ENCODE results near the gene TFDP2.
A peak's percentile ranks its signal among the peaks of the same experiment; 100 is the strongest.

The TFDP2 gene

GRCh38 chr3:142148792-142149672 lies at the start of gene TFDP2:
Gene TFDP2, minus strand, starts transcription at chr3:142149544. Its CDS starts 47,795 bp downstream, at chr3:142101749.
- H3K4me3 ChIP-seq (replicated peaks in 1 of 2; ENCODE audit: low read depth in 2 of 2, low read length in 2 of 2), result peak within 1 kb of the TSS; percentile 64 to 72
- TF ChIP-seq CTCF (IDR thresholded peaks at IDR 0.05; ENCODE audit: low read depth, low read length), result no peak
- peak; percentile 81 to 90 for DNase-seq (ENCODE audit: low read depth in 2 of 2)

GRCh38 chr3:142188846-142189245 lies 39.5 kb upstream of the TFDP2 start:
- peak in 1 of 2 donors; percentile 44 for DNase-seq (ENCODE audit: low read depth in 2 of 2)
- no peak for TF ChIP-seq CTCF (IDR thresholded peaks at IDR 0.05; ENCODE audit: low read depth, low read length)
- H3K4me3 ChIP-seq (replicated peaks in 1 of 2; ENCODE audit: low read depth in 2 of 2, low read length in 2 of 2), result no peak overlapping the region

- peak; percentile 60 to 73 for DNase-seq (ENCODE audit: low read depth in 2 of 2)
Measured at GRCh38 chr3:142180761-142181362, 31.5 kb upstream of the TFDP2 start.

GRCh38 chr3:142175478-142175877 lies 26.1 kb upstream of the TFDP2 start:
- no peak for DNase-seq (ENCODE audit: low read depth in 2 of 2)
- no peak for TF ChIP-seq CTCF (IDR thresholded peaks at IDR 0.05; ENCODE audit: low read depth, low read length)
- no peak overlapping the region for H3K4me3 ChIP-seq (replicated peaks in 1 of 2; ENCODE audit: low read depth in 2 of 2, low read length in 2 of 2)

More at GRCh38 chr3:142180761-142181362, 31.5 kb upstream of the TFDP2 start:
- no peak overlapping the region for H3K4me3 ChIP-seq (replicated peaks in 1 of 2; ENCODE audit: low read depth in 2 of 2, low read length in 2 of 2)
- TF ChIP-seq CTCF (IDR thresholded peaks at IDR 0.05; ENCODE audit: low read depth, low read length), result peak; percentile 66

- no peak for TF ChIP-seq CTCF (IDR thresholded peaks at IDR 0.05; ENCODE audit: low read depth, low read length)
- no peak for DNase-seq (ENCODE audit: low read depth in 2 of 2)
- H3K4me3 ChIP-seq (replicated peaks in 1 of 2; ENCODE audit: low read depth in 2 of 2, low read length in 2 of 2), result no peak overlapping the region
Measured at GRCh38 chr3:142174559-142174958, 25.2 kb upstream of the TFDP2 start.

- TF ChIP-seq CTCF (IDR thresholded peaks at IDR 0.05; ENCODE audit: low read depth, low read length), result no peak
- DNase-seq (ENCODE audit: low read depth in 2 of 2), result no peak
- H3K4me3 ChIP-seq (replicated peaks in 1 of 2; ENCODE audit: low read depth in 2 of 2, low read length in 2 of 2), result no peak overlapping the region
Measured at GRCh38 chr3:142168514-142168913, 19.2 kb upstream of the TFDP2 start.
